GM18909 (cell line): ENCODE measurements around the gene CDH23.

ENCODE experiments used
- ATAC-seq: cut with Tn5 transposase; IDR thresholded peaks from one replicate; pipeline ENCODE4 v1.9.1; 2021; ENCODE audit warnings: mild to moderate bottlenecking; ENCODE audit not compliant: unreplicated experiment, poor library complexity

CDH23 gene

GRCh38 chr10:71741671-71742070 is 345.0 kb downstream of the CDH23 start:
- no peak for ATAC-seq

GRCh38 chr10:71742301-71743088 is 345.8 kb downstream of the CDH23 start:
- ATAC-seq, result no peak

GRCh38 chr10:71743089-71743838 is 346.5 kb downstream of the CDH23 start:
- no peak for ATAC-seq

- ATAC-seq, result no peak
Observed at GRCh38 chr10:71743866-71744265, 347.1 kb downstream of the CDH23 start.

GRCh38 chr10:71744897-71745663 is 348.4 kb downstream of the CDH23 start:
- no peak for ATAC-seq

GRCh38 chr10:71745664-71746250 is 349.0 kb downstream of the CDH23 start:
- no peak for ATAC-seq

GRCh38 chr10:71746344-71747037 is 349.8 kb downstream of the CDH23 start:
- ATAC-seq, result no peak

- no peak for ATAC-seq
Observed at GRCh38 chr10:71747039-71747531, 350.4 kb downstream of the CDH23 start.

GRCh38 chr10:71747551-71748523 is 351.1 kb downstream of the CDH23 start:
- no peak for ATAC-seq

GRCh38 chr10:71748671-71749191 is 352.0 kb downstream of the CDH23 start:
- ATAC-seq, result peak; percentile 54

- ATAC-seq, result no peak
Observed at GRCh38 chr10:71749396-71749795, 352.7 kb downstream of the CDH23 start.

- ATAC-seq, result no peak
Observed at GRCh38 chr10:71750124-71750841, 353.6 kb downstream of the CDH23 start.

GRCh38 chr10:71750986-71751385 is 354.3 kb downstream of the CDH23 start:
- ATAC-seq, result no peak

- ATAC-seq, result no peak
Observed at GRCh38 chr10:71751515-71752224, 354.9 kb downstream of the CDH23 start.

GRCh38 chr10:71752391-71753090 is 355.8 kb downstream of the CDH23 start:
- ATAC-seq, result no peak

- no peak for ATAC-seq
Observed at GRCh38 chr10:71753091-71753959, 356.6 kb downstream of the CDH23 start.
